HepG2 (cell line): ENCODE measurements around the gene SAMD10. TPM values are rescaled to one million over a fixed set of nuclear protein-coding genes. Genes with fewer than 3 reads are reported as not detected.
A peak's percentile ranks its signal among the peaks of the same experiment; 100 is the strongest.

Source experiments
- ARNT2 ChIP-seq: sonication (generic); formaldehyde crosslinking; IDR thresholded peaks from 2 replicates; pipeline ENCODE4 v1.8.0; 2022; ENCODE audit warnings: mild to moderate bottlenecking, low read depth, missing genetic modification reagents, moderate library complexity
- GLI4 ChIP-seq: sonication (generic); formaldehyde crosslinking; IDR thresholded peaks from 2 replicates; pipeline ENCODE4 v1.5.1; 2020; ENCODE audit warnings: missing genetic modification reagents, mild to moderate bottlenecking, moderate library complexity, borderline replicate concordance
- HIC2 ChIP-seq: sonication (generic); formaldehyde crosslinking; IDR thresholded peaks from 2 replicates; pipeline ENCODE4 v1.9.0; 2022; ENCODE audit warnings: low read depth, missing genetic modification reagents
- HNF4G ChIP-seq, 2 experiments: sonication (generic) in 1 of 2; formaldehyde crosslinking in 1 of 2; IDR thresholded peaks; 2 replicates each; pipeline versions ENCODE4 v1.4.0 to v1.6.1; 2011 to 2020; ENCODE audit warnings: borderline replicate concordance in 2 of 2, low read depth in 2 of 2, mild to moderate bottlenecking in 2 of 2, low read length in 1 of 2, missing genetic modification reagents in 1 of 2, moderate library complexity in 1 of 2
- LCORL ChIP-seq, 2 experiments: fragments of 450-650 bp in 1 of 2; sonication (generic) in 1 of 2; formaldehyde crosslinking in 1 of 2; IDR thresholded peaks; 2 replicates each; pipeline versions ENCODE4 v1.5.0 to v1.6.1; 2017 to 2020; ENCODE audit warnings: antibody characterized with exemption in 1 of 2, missing genetic modification reagents in 1 of 2
- MYNN ChIP-seq: sonication (generic); formaldehyde crosslinking; IDR thresholded peaks from 2 replicates; pipeline ENCODE4 v1.4.0; 2020; ENCODE audit warnings: mild to moderate bottlenecking, low read depth, missing genetic modification reagents
- NCOR1 ChIP-seq: fragments of 200-600 bp; sonication (generic); IDR thresholded peaks from 2 replicates; pipeline ENCODE4 v1.7.0; 2017; ENCODE audit warnings: antibody characterized with exemption, low read length, borderline replicate concordance
- NR2F6 ChIP-seq, 2 experiments: IDR thresholded peaks; 2 replicates each; pipeline ENCODE4 v1.6.1; 2016; ENCODE audit warnings: antibody characterized with exemption in 1 of 2, mild to moderate bottlenecking in 1 of 2
- PTBP1 ChIP-seq: fragments of 200-400 bp; formaldehyde crosslinking; IDR thresholded peaks from 2 replicates; pipeline ENCODE4 v1.6.1; 2018; ENCODE audit warnings: low read length, low read depth; ENCODE audit not compliant: poor library complexity, severe bottlenecking
- SRF ChIP-seq: IDR thresholded peaks from 2 replicates; pipeline ENCODE4 v1.6.1; 2011; ENCODE audit warnings: mild to moderate bottlenecking, low read depth, low read length, moderate library complexity
- STAT5B ChIP-seq: sonication (generic); formaldehyde crosslinking; IDR thresholded peaks from 2 replicates; pipeline ENCODE4 v1.4.0; 2020; ENCODE audit warnings: missing genetic modification reagents
- THAP11 ChIP-seq: IDR thresholded peaks from 2 replicates; pipeline ENCODE4 v1.6.1; 2016; ENCODE audit warnings: missing biosample characterization, missing genetic modification reagents
- U2AF1 ChIP-seq: fragments of 200-400 bp; formaldehyde crosslinking; optimal IDR thresholded peaks from 2 replicates; pipeline ENCODE3; 2017; ENCODE audit warnings: mild to moderate bottlenecking, low read depth, low read length
- ZFAT ChIP-seq: sonication (generic); formaldehyde crosslinking; conservative IDR thresholded peaks from 2 replicates; pipeline ENCODE4 v1.8.1; 2023; ENCODE audit warnings: missing genetic modification reagents, inconsistent platforms
- ZKSCAN5 ChIP-seq: sonication (generic); formaldehyde crosslinking; IDR thresholded peaks from 2 replicates; pipeline ENCODE4 v1.5.1; 2020; ENCODE audit warnings: mild to moderate bottlenecking, missing genetic modification reagents
- ZNF34 ChIP-seq: sonication (generic); formaldehyde crosslinking; IDR thresholded peaks from 2 replicates; pipeline ENCODE4 v1.4.0; 2020; ENCODE audit warnings: mild to moderate bottlenecking, missing genetic modification reagents, borderline replicate concordance
- ZNF343 ChIP-seq: sonication (generic); formaldehyde crosslinking; IDR thresholded peaks from 2 replicates; pipeline ENCODE4 v1.4.0; 2020; ENCODE audit warnings: mild to moderate bottlenecking, missing genetic modification reagents
- ZNF530 ChIP-seq: sonication (generic); formaldehyde crosslinking; IDR thresholded peaks from 2 replicates; pipeline ENCODE4 v1.5.0; 2020; ENCODE audit warnings: low read depth, mild to moderate bottlenecking, missing genetic modification reagents
- ZNF607 ChIP-seq: sonication (generic); formaldehyde crosslinking; IDR thresholded peaks from 2 replicates; pipeline ENCODE4 v1.5.1; 2020; ENCODE audit warnings: missing genetic modification reagents, mild to moderate bottlenecking, borderline replicate concordance
- ZNF7 ChIP-seq: IDR thresholded peaks from 2 replicates; pipeline ENCODE4 v1.6.1; 2016; ENCODE audit warnings: missing biosample characterization, missing genetic modification reagents
- polyA plus RNA-seq, 8 experiments: library from polyadenylated mRNA; depleted of rRNA in 3 of 8; stranded (reverse) in 7 of 8; unstranded in 1 of 8; fragments of >200 nt; fragmentation: Illumina TruSeq in 4 of 8; extraction: Trizol in 4 of 8; gene quantifications; 2 replicates each; pipeline versions ENCODE4 v1.2.1 to v1.2.3, GENCODE V29; 2011 to 2016; ENCODE audit warnings: low read depth in 4 of 8, missing spikeins in 1 of 8, mixed read lengths in 1 of 8; ENCODE audit not compliant: insufficient read depth in 1 of 8
- total RNA-seq, 5 experiments: library from RNA; depleted of rRNA; stranded (reverse); fragments of >200 nt; fragmentation: Illumina TruSeq; extraction: Trizol; gene quantifications; 2 replicates each; pipeline ENCODE4 v1.2.3, GENCODE V29; 2016; ENCODE audit warnings: low read depth in 1 of 5
- TF ChIP-seq, protein P1 (sequence below): sonication (generic); formaldehyde crosslinking; IDR thresholded peaks from 2 replicates; pipeline ENCODE4 v1.4.0; 2020; ENCODE audit warnings: missing genetic modification reagents, borderline replicate concordance

SAMD10 gene
- total and polyA plus RNA-seq, 2 of the 13 experiments (the other 11 are each of a cell fraction or from before 2014, with no cell fraction given), result 6.1 to 11.0 TPM

DNA sequence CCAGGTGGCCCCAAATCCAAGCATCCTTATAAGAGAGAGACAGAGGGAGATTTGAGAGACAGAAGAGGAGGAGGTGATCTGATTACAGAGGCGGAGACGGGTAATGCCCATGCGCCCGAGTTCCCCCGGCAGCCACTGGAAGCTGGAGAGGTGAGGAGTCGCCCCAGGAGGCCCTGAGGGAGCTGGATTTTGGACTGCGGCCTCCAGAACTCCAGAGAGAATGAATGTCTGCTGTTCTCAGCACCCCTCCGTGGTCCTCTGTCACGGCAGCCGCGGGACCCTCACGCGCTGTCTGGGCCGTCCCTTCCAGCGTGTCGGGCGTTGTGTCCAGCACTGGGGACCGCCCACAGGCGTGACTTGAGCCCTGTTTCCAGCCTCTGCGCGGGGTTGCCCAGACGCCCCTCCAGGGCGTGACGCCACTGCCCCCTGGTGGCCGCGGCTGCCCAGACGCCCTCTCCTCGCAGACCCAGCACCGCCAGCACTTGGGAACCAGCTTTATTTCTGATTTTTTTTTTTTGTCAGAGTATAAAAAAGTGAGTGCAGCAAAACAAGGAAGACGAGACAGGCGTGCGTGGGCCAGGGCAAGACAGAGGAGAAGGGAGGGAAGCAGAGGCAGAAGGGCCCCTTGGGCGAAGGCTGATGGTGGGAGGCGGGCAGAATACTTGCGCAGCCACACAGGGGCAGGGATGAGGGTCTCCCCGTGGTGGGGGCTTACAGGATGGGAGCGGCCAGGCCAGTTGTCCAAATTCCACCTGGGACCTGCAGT is 5.6 kb downstream of the SAMD10 start (continued):
- TF ChIP-seq THAP11, result peak; percentile 87
- TF ChIP-seq HNF4G (IDR thresholded peaks at IDR 0.05; ENCODE audit: borderline replicate concordance, low read depth, low read length), result peak; percentile 6; the same call in 1 of the 2 replicates
- peak; percentile 64 for TF ChIP-seq HNF4G (CRISPR knock-in tag; IDR thresholded peaks at IDR 0.05; ENCODE audit: borderline replicate concordance, low read depth)
- no peak for TF ChIP-seq GLI4
- TF ChIP-seq HIC2 (CRISPR knock-in tag), result peak; percentile 66
- no peak for TF ChIP-seq ZFAT
- TF ChIP-seq ZNF34 (CRISPR knock-in tag), result peak; percentile 97
- TF ChIP-seq U2AF1, result no peak
- TF ChIP-seq ZKSCAN5 (CRISPR knock-in tag), result peak; percentile 7; the same call in 1 of the 2 replicates
- no peak; the same call in 1 of the 2 replicates for TF ChIP-seq NCOR1
- TF ChIP-seq, protein P1, sequence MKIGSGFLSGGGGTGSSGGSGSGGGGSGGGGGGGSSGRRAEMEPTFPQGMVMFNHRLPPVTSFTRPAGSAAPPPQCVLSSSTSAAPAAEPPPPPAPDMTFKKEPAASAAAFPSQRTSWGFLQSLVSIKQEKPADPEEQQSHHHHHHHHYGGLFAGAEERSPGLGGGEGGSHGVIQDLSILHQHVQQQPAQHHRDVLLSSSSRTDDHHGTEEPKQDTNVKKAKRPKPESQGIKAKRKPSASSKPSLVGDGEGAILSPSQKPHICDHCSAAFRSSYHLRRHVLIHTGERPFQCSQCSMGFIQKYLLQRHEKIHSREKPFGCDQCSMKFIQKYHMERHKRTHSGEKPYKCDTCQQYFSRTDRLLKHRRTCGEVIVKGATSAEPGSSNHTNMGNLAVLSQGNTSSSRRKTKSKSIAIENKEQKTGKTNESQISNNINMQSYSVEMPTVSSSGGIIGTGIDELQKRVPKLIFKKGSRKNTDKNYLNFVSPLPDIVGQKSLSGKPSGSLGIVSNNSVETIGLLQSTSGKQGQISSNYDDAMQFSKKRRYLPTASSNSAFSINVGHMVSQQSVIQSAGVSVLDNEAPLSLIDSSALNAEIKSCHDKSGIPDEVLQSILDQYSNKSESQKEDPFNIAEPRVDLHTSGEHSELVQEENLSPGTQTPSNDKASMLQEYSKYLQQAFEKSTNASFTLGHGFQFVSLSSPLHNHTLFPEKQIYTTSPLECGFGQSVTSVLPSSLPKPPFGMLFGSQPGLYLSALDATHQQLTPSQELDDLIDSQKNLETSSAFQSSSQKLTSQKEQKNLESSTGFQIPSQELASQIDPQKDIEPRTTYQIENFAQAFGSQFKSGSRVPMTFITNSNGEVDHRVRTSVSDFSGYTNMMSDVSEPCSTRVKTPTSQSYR, result peak; percentile 54; the same call in 1 of the 2 replicates
- peak; percentile 81; the same call in 1 of the 2 replicates for TF ChIP-seq STAT5B (CRISPR knock-in tag)
- TF ChIP-seq ZNF607, result peak; percentile 66; the same call in 1 of the 2 replicates
- TF ChIP-seq NR2F6 (IDR thresholded peaks at IDR 0.05), result no peak; the same call in 1 of the 2 replicates
- peak; percentile 82 for TF ChIP-seq NR2F6 (CRISPR knock-in tag; IDR thresholded peaks at IDR 0.05)
- no peak for TF ChIP-seq LCORL (IDR thresholded peaks at IDR 0.05)
- TF ChIP-seq LCORL (CRISPR knock-in tag; IDR thresholded peaks at IDR 0.05), result peak; percentile 94
- peak; percentile 98 for TF ChIP-seq PTBP1
- TF ChIP-seq ARNT2 (CRISPR knock-in tag), result peak; percentile 77; the same call in 1 of the 2 replicates
- TF ChIP-seq ZNF530 (CRISPR knock-in tag), result no peak
- no peak for TF ChIP-seq ZNF343 (CRISPR knock-in tag)
- TF ChIP-seq ZNF7 (CRISPR knock-in tag), result no peak
- TF ChIP-seq MYNN (CRISPR knock-in tag), result peak; percentile 80
- peak; percentile 48; the same call in 1 of the 2 replicates for TF ChIP-seq SRF
